ENCODE measurements around the gene NLRP9.

NLRP9 gene

DNA sequence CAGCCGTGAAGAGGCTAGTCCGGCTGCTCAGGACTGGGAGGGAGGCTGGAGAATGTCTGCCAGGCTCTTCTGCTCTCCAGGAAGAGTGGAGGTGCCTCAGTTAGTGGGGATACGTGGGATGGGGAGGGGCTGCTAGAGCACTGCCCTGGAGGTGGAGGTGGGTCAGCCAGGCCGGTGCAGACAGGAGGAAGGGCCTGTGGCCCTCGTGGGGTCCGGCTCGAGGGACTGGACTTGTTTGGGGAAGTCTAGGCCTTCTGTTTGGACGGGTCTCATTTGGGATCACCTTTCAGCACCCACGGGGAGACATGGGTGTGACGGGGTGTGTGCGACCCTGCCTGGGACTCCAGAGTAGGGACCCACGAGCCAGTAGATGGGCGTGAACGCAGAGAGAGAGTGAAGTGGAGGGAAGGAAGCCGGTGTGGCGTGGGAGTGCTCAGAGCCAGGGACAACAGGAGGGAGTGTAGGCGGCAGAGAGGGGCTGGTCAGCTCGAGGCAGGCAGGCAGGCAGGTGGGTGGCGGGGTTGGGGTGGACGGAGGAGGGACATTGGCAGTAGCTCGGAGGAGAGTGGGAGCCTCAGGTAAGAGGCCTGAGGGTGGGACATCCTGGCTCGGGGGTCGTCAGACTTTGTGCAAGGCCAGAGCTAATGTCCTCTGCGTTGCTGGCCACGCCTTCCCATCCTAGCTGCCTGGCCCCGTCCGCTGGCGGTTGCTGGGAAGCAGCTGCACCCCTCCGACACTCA is 51.7 kb downstream of the NLRP9 start:
- H3K9ac ChIP-seq (ENCODE audit: insufficient read length, low read depth), result no peak overlapping the region
- TF ChIP-seq SUZ12 (IDR thresholded peaks at IDR 0.05; ENCODE audit: extremely low read depth, insufficient read depth, insufficient read length), result no peak
- no peak for TF ChIP-seq ZNF274 (IDR thresholded peaks at IDR 0.05; ENCODE audit: low read depth, low read length)
- TF ChIP-seq YY1 (IDR thresholded peaks at IDR 0.05; ENCODE audit: insufficient read depth, insufficient read length), result no peak
- no peak for DNase-seq (ENCODE audit: low read depth, low spot score)
- H3K4me3 ChIP-seq (ENCODE audit: insufficient read length, low read depth), result no peak overlapping the region
- H3K9me3 ChIP-seq (ENCODE audit: insufficient read depth, low read length), result no peaks in the 10 kb centered on the region
- H3K36me3 ChIP-seq (ENCODE audit: insufficient read depth, insufficient read length, low read length), result peaks cover 83% of the 10 kb centered on the region
- no peaks in the 10 kb centered on the region for H3K27me3 ChIP-seq (ENCODE audit: insufficient read depth, insufficient read length)
- peaks cover 3% of the 10 kb centered on the region for H3K4me1 ChIP-seq (ENCODE audit: insufficient read depth, insufficient read length)

DNA sequence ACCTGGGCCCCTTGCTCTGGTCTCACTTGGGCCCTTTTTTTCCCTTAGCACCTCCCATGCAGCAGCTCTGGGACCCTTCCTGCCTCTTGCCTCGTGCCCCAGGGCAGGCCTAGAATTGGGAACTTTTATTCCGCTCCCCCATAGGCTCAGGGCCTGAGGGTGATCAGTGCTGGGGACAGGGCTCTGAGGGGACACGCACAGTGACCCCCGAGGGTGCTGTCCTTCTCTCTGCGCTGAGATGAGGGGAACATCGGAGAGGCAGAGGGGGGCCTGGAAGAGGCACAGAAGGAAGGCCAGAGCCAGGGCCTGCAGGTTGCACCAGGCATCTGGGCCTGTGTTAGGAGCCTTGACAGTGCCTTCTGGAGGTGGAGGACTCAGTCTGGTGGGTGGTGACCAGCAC is 52.4 kb downstream of the NLRP9 start:
- Histone ChIP-seq H3K9ac (ENCODE audit: insufficient read length, low read depth) (no peak overlapping the region), H3K4me1 (ENCODE audit: insufficient read depth, insufficient read length) (peaks cover 5% of the 10 kb centered on the region), H3K4me3 (ENCODE audit: insufficient read length, low read depth) (no peak overlapping the region), H3K27me3 (ENCODE audit: insufficient read depth, insufficient read length) (no peaks in the 10 kb centered on the region), H3K9me3 (ENCODE audit: insufficient read depth, low read length) (no peaks in the 10 kb centered on the region), H3K36me3 (ENCODE audit: insufficient read depth, insufficient read length, low read length) (peaks cover 81% of the 10 kb centered on the region)
- DNase-seq (ENCODE audit: low read depth, low spot score), result no peak
- TF ChIP-seq ZNF274 (IDR thresholded peaks at IDR 0.05; ENCODE audit: low read depth, low read length), result no peak
- no peak for TF ChIP-seq YY1 (IDR thresholded peaks at IDR 0.05; ENCODE audit: insufficient read depth, insufficient read length)
- TF ChIP-seq SUZ12 (IDR thresholded peaks at IDR 0.05; ENCODE audit: extremely low read depth, insufficient read depth, insufficient read length), result no peak

DNA sequence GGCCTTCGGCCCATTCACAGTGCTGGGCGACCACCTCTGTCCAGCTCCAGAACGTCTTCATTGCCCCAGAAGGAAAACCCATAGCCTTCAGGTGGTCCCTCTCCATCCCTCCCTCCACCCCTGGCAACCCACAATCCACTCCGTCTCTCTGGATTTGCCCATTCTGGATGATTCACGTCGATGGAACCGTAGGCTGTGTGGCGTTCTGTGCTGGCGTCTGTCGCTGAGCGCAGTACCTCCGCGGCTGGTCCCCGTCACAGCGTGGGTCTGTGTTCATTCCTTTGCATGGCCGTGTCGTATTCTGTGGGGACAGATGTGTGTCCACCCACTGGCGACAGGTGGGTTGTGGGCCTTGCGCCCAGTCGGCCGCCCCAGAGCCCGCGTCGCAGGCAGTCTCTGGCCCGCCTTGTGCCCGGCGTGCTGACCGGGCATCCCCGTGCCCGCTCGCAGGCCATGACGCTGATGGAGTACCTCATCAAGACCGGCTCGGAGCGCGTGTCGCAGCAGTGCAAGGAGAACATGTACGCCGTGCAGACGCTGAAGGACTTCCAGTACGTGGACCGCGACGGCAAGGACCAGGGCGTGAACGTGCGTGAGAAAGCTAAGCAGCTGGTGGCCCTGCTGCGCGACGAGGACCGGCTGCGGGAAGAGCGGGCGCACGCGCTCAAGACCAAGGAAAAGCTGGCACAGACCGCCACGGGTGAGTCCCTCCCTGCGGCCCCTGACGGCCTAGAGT is 53.1 kb downstream of the NLRP9 start:
- no peak overlapping the region for H3K4me3 ChIP-seq (ENCODE audit: insufficient read length, low read depth)
- H3K4me1 ChIP-seq (ENCODE audit: insufficient read depth, insufficient read length), result peaks cover 10% of the 10 kb centered on the region
- no peak overlapping the region for H3K9ac ChIP-seq (ENCODE audit: insufficient read length, low read depth)
- no peaks in the 10 kb centered on the region for H3K27me3 ChIP-seq (ENCODE audit: insufficient read depth, insufficient read length)
- peaks cover 81% of the 10 kb centered on the region for H3K36me3 ChIP-seq (ENCODE audit: insufficient read depth, insufficient read length, low read length)
- DNase-seq (ENCODE audit: low read depth, low spot score), result no peak
- TF ChIP-seq YY1 (IDR thresholded peaks at IDR 0.05; ENCODE audit: insufficient read depth, insufficient read length) (no peak), ZNF274 (IDR thresholded peaks at IDR 0.05; ENCODE audit: low read depth, low read length) (no peak)
- no peaks in the 10 kb centered on the region for H3K9me3 ChIP-seq (ENCODE audit: insufficient read depth, low read length)

DNA sequence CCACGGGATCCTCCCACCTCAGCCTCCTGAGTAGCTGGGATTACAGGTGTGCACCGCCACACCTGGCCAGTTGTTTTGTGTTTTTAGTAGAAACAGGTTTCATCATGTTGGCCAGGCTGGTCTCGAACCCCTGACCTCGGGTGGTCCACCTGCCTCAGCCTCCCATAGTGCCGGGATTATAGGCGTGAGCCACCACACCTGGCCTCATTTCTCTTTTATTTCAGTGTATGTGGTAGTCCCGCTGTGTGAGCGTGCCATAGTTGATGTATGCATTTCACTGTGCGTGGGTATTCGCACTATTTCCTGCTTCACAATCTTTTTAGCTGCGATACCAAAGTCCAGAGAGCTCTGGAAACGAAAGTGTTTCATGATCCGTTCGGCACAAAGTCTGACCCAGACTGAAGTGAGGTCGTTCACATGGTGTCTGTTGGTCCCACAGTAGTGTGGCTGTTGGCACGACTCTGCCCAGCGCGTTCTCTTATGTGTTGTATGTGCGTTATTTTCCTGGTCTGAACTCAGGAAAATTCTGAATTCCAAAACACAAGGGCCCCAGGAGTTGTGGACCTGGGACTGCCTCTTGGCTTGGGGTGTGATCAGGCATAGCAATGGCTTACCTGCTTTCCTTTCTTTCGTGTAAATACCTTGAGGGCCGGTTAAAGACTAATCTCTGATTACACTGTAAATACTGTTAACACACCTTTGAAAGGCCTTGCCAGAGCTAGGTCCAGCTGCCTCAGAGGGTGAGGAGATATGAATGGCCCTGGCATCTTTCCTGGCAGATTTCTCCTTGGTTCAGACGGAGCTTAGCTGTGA is 54.5 kb downstream of the NLRP9 start:
- Histone ChIP-seq H3K9ac (ENCODE audit: insufficient read length, low read depth) (no peak overlapping the region), H3K4me3 (ENCODE audit: insufficient read length, low read depth) (no peak overlapping the region), H3K27me3 (ENCODE audit: insufficient read depth, insufficient read length) (no peaks in the 10 kb centered on the region), H3K4me1 (ENCODE audit: insufficient read depth, insufficient read length) (peaks cover 10% of the 10 kb centered on the region), H3K9me3 (ENCODE audit: insufficient read depth, low read length) (no peaks in the 10 kb centered on the region), H3K36me3 (ENCODE audit: insufficient read depth, insufficient read length, low read length) (peaks cover 82% of the 10 kb centered on the region)
- DNase-seq (ENCODE audit: low read depth, low spot score), result no peak
- TF ChIP-seq SUZ12 (IDR thresholded peaks at IDR 0.05; ENCODE audit: extremely low read depth, insufficient read depth, insufficient read length) (no peak), ZNF274 (IDR thresholded peaks at IDR 0.05; ENCODE audit: low read depth, low read length) (no peak), YY1 (IDR thresholded peaks at IDR 0.05; ENCODE audit: insufficient read depth, insufficient read length) (no peak)

DNA sequence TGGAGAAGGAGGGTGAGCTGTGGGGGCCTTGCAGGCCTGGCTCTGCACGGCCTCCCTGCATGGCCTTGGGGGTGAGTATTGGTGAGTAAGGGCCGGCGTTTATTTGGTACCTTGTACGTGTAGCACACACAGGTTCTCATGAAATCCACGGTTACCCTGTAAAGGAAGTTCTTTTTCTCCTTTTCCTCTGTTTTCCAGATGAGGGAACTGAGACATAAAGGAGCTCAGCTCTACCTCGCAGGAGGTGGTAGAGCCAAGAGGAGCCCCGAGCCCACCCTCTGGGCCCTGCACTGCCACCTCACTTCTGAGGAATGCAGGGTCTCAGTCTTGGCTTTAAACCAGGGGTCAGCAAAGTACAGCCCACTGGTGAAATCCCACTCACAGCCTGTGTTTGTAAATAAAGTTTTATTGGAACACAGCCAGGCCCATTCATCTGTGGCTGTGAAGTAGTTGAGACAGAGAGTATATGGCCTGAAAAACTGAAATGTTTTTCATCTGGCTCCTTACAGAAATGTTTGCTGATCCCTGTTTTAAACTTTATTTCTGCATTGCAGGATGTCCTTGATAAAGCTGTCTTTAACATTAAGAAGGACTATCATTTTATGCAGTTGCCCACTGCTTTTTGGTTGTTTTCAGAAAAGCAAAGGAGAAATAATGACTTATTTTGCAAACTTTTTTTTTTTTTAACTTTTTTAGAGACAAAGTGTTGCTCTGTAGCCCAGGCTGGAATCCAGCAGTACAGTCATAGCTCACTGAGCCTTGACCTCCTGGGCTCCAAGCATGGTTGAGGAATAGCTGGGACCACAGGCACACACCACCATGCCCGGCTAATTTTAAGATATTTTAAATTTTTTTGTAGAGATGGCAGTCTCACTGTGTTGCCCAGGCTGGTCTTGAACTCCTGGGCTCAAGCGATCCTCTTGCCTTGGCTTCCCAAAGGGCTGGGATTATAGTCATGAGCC is 56.8 kb downstream of the NLRP9 start:
- no peaks in the 10 kb centered on the region for H3K9me3 ChIP-seq (ENCODE audit: insufficient read depth, low read length)
- no peak for DNase-seq (ENCODE audit: low read depth, low spot score)
- H3K4me1 ChIP-seq (ENCODE audit: insufficient read depth, insufficient read length), result peaks cover 8% of the 10 kb centered on the region
- no peaks in the 10 kb centered on the region for H3K27me3 ChIP-seq (ENCODE audit: insufficient read depth, insufficient read length)
- no peak for TF ChIP-seq YY1 (IDR thresholded peaks at IDR 0.05; ENCODE audit: insufficient read depth, insufficient read length)
- no peak overlapping the region for H3K9ac ChIP-seq (ENCODE audit: insufficient read length, low read depth)
- H3K36me3 ChIP-seq (ENCODE audit: insufficient read depth, insufficient read length, low read length), result peaks cover 91% of the 10 kb centered on the region
- H3K4me3 ChIP-seq (ENCODE audit: insufficient read length, low read depth), result no peak overlapping the region

DNA sequence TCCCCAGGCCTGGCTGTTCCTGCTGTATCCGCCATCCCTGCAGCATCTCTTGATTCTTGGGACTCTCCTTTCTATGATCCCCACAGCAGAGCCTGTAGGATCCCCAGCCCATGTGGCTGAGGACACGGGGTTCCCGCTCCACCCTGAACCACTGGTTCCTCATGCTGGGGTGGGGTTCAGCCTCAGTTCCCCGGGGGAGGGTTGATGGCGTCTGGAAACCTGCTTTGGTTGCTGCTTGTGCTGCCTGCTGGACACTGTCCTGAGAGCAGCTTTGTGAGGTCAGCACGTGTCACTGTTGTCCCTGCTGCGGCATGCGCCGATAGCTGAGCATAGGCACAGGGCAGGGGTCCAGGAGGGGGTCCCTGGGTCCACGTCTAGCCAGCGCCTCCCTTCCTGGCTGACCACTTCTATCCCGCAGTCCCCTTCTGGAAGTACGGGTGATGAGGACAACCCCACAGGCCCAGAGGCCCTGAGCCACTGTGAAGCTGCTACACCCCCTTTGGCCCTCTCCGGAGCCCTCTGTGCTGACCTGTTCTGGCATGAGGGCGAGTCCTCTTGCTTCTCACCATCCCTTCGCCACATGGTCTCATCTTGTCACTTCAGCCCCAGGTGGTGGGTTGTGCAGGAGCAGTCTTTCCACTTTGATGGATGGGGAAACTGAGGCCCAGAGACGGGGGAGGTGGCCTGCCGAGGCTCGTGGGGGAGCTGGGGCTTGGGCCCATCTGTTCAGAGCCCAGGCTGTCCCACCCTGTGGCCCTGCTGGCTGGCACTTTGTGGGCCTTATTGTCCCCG is 57.7 kb downstream of the NLRP9 start:
- Histone ChIP-seq H3K4me3 (ENCODE audit: insufficient read length, low read depth) (no peak overlapping the region), H3K27me3 (ENCODE audit: insufficient read depth, insufficient read length) (no peaks in the 10 kb centered on the region), H3K4me1 (ENCODE audit: insufficient read depth, insufficient read length) (peaks cover 8% of the 10 kb centered on the region), H3K9me3 (ENCODE audit: insufficient read depth, low read length) (no peaks in the 10 kb centered on the region), H3K36me3 (ENCODE audit: insufficient read depth, insufficient read length, low read length) (peaks cover 83% of the 10 kb centered on the region), H3K9ac (ENCODE audit: insufficient read length, low read depth) (no peak overlapping the region)
- no peak for TF ChIP-seq ZNF274 (IDR thresholded peaks at IDR 0.05; ENCODE audit: low read depth, low read length)
- DNase-seq (ENCODE audit: low read depth, low spot score), result no peak

Data from NT2/D1 (cell line).